OCI-LY7 (cell line): ENCODE measurements around the gene ZFP42. TPM values are rescaled to one million over a fixed set of nuclear protein-coding genes. Genes with fewer than 3 reads are reported as not detected.

ENCODE experiments used
- BruUV-seq: library from RNA; stranded (reverse); fragments of 400-500 nt; replicated peaks from 2 replicates; lab custom pipeline; 2021; lab: Mats Ljungman, UMichigan
- CTCF ChIA-PET: fragments of 300-600 bp; sonication (Branson Sonifier 250); formaldehyde crosslinking; loops from one replicate; lab custom pipeline; 2022; ENCODE audit warnings: antibody characterized with exemption; ENCODE audit not compliant: unreplicated experiment; lab: Charles Lee
- POLR2A ChIA-PET: fragments of 300-600 bp; sonication (Branson Sonifier 250); formaldehyde crosslinking; loops from one replicate; lab custom pipeline; 2022; ENCODE audit warnings: antibody characterized with exemption; lab: Charles Lee
- DNase-seq: peaks from one replicate; pipeline ENCODE4 v3.0.0-alpha.2; 2015; ENCODE audit warnings: low spot score
- H2AFZ ChIP-seq: fragments of 200-600 bp; sonication (generic), shearing (Covaris generic); 2 replicates; pipeline ENCODE4 v1.6.1; 2014; ENCODE audit warnings: mild to moderate bottlenecking, antibody characterized with exemption, low read length, moderate library complexity
- H3K27ac ChIP-seq: fragments of 200-600 bp; sonication (generic); 2 replicates; pipeline ENCODE4 v1.5.1; 2014; ENCODE audit warnings: mixed run types, low read depth, mild to moderate bottlenecking, moderate library complexity, low read length, inconsistent platforms; ENCODE audit not compliant: poor library complexity, severe bottlenecking
- H3K36me3 ChIP-seq: fragments of 200-600 bp; sonication (generic); 2 replicates; pipeline ENCODE4 v1.6.1; 2014; ENCODE audit warnings: mild to moderate bottlenecking, antibody characterized with exemption, low read length, moderate library complexity, mixed read lengths; ENCODE audit not compliant: insufficient read depth
- H3K4me1 ChIP-seq: fragments of 200-600 bp; sonication (generic); 2 replicates; pipeline ENCODE4 v1.5.1; 2014; ENCODE audit warnings: mild to moderate bottlenecking, low read length; ENCODE audit not compliant: insufficient read depth, poor library complexity, severe bottlenecking
- H3K4me2 ChIP-seq: fragments of 200-600 bp; sonication (generic); 2 replicates; pipeline ENCODE4 v1.6.1; 2014; ENCODE audit warnings: mild to moderate bottlenecking, low read length
- H3K4me3 ChIP-seq: fragments of 200-600 bp; sonication (generic); 2 replicates; pipeline ENCODE4 v1.5.1; 2014; ENCODE audit warnings: mild to moderate bottlenecking, low read depth, low read length; ENCODE audit not compliant: poor library complexity, severe bottlenecking
- H3K79me2 ChIP-seq: fragments of 200-600 bp; sonication (generic); 2 replicates; pipeline ENCODE4 v1.6.1; 2016; ENCODE audit warnings: low read depth, mild to moderate bottlenecking, low read length, moderate library complexity, mixed read lengths; ENCODE audit not compliant: insufficient read depth
- H3K9me2 ChIP-seq: fragments of 200-600 bp; sonication (generic); 2 replicates; pipeline ENCODE4 v1.6.1; 2016; ENCODE audit warnings: mild to moderate bottlenecking, low read length, mixed read lengths; ENCODE audit not compliant: insufficient read depth
- H3K9me3 ChIP-seq: fragments of 200-600 bp; sonication (generic); 2 replicates; pipeline ENCODE4 v1.6.1; 2014; ENCODE audit warnings: mild to moderate bottlenecking, mixed run types, low read length, mixed read lengths
- H4K20me1 ChIP-seq: fragments of 200-600 bp; sonication (generic); 2 replicates; pipeline ENCODE4 v1.6.1; 2014; ENCODE audit warnings: mild to moderate bottlenecking, antibody characterized with exemption, low read length, moderate library complexity, mixed read lengths; ENCODE audit not compliant: insufficient read depth
- EZH2phosphoT487 ChIP-seq: fragments of 200-600 bp; sonication (generic); IDR thresholded peaks from 2 replicates; pipeline ENCODE4 v1.6.1; 2018; ENCODE audit warnings: low read depth, borderline replicate concordance, mild to moderate bottlenecking, mixed run types, antibody characterized with exemption, low read length, moderate library complexity, mixed read lengths
- intact Hi-C: fragments of 100-400 bp; cut with micrococcal nuclease; formaldehyde crosslinking; loops from one replicate; pipeline ENCODE4 v1.10.0; 2022; ENCODE audit not compliant: unreplicated experiment
- total RNA-seq, 2 experiments: library from RNA; depleted of rRNA in 1 of 2; stranded (reverse); fragments of >200 nt in 1 of 2; shearing (Covaris generic) in 1 of 2; gene quantifications; 2 replicates each; pipeline ENCODE4 v1.2.3, GENCODE V29; 2014 to 2022
- TF ChIP-seq, protein P1 (sequence below): fragments of 200-600 bp; sonication (generic); conservative IDR thresholded peaks from 2 replicates; pipeline ENCODE4 v1.5.1; 2014; ENCODE audit warnings: mild to moderate bottlenecking, antibody characterized with exemption, low read length, moderate library complexity, mixed read lengths

ZFP42 gene
- total RNA-seq, 2 experiments from 2014 or later = not detected

DNA sequence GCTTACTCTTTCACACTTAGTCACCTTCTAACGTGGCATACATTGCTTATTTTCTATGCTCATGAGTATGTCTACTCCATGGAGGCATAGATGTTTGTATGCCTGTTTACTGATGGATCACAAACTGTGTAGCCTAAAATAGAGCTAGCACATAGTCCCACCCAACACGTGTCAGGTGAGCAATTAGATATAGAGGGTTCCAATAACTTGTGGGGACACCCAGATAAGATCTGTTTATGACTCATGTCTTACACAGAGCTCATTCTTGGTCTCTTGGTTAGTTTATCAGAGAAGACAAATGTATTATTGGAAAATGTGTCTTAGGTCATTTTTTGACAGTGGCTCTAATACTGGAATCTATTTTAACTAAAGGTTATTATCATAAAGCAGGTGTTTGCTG, 6.8 kb downstream of the ZFP42 start:
- Histone ChIP-seq H3K9me2 (no peaks in the 10 kb centered on the region), H3K36me3 (no peaks in the 10 kb centered on the region), H3K27ac (no peak overlapping the region), H2AFZ (no peak overlapping the region), H3K79me2 (no peaks in the 10 kb centered on the region), H3K4me1 (no peaks in the 10 kb centered on the region), H4K20me1 (no peaks in the 10 kb centered on the region), H3K9me3 (no peaks in the 10 kb centered on the region), H3K4me3 (no peak overlapping the region), H3K4me2 (no peak overlapping the region)
- no peak for DNase-seq
- no TSS peak for BruUV-seq
- TF ChIP-seq, protein P1, sequence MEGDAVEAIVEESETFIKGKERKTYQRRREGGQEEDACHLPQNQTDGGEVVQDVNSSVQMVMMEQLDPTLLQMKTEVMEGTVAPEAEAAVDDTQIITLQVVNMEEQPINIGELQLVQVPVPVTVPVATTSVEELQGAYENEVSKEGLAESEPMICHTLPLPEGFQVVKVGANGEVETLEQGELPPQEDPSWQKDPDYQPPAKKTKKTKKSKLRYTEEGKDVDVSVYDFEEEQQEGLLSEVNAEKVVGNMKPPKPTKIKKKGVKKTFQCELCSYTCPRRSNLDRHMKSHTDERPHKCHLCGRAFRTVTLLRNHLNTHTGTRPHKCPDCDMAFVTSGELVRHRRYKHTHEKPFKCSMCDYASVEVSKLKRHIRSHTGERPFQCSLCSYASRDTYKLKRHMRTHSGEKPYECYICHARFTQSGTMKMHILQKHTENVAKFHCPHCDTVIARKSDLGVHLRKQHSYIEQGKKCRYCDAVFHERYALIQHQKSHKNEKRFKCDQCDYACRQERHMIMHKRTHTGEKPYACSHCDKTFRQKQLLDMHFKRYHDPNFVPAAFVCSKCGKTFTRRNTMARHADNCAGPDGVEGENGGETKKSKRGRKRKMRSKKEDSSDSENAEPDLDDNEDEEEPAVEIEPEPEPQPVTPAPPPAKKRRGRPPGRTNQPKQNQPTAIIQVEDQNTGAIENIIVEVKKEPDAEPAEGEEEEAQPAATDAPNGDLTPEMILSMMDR = no peak
- no peak for TF ChIP-seq EZH2phosphoT487
- CTCF ChIA-PET = no interaction called here
- POLR2A ChIA-PET = no interaction called here
- intact Hi-C loops = no loop called here

DNA sequence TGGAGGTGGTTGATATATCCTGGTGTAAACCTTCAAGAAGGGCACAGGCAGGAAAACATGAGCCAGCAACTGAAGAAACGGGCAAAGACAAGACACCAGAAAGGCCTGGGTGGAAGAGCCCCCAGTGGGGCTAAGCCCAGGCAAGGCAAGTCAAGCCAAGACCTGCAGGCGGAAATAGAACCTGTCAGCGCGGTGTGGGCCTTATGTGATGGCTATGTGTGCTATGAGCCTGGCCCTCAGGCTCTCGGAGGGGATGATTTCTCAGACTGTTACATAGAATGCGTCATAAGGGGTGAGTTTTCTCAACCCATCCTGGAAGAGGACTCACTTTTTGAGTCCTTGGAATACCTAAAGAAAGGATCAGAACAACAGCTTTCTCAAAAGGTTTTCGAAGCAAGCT, 7.2 kb downstream of the ZFP42 start:
- Histone ChIP-seq H2AFZ (no peak overlapping the region), H3K79me2 (no peaks in the 10 kb centered on the region), H3K4me3 (no peak overlapping the region), H4K20me1 (no peaks in the 10 kb centered on the region), H3K4me1 (no peaks in the 10 kb centered on the region), H3K36me3 (no peaks in the 10 kb centered on the region), H3K27ac (no peak overlapping the region), H3K4me2 (no peak overlapping the region), H3K9me3 (no peaks in the 10 kb centered on the region), H3K9me2 (no peaks in the 10 kb centered on the region)
- no peak for DNase-seq
- BruUV-seq = no TSS peak
- POLR2A ChIA-PET = no interaction called here
- TF ChIP-seq, protein P1 = no peak
- TF ChIP-seq EZH2phosphoT487 = no peak
- CTCF ChIA-PET = no interaction called here
- intact Hi-C loops = no loop called here

DNA sequence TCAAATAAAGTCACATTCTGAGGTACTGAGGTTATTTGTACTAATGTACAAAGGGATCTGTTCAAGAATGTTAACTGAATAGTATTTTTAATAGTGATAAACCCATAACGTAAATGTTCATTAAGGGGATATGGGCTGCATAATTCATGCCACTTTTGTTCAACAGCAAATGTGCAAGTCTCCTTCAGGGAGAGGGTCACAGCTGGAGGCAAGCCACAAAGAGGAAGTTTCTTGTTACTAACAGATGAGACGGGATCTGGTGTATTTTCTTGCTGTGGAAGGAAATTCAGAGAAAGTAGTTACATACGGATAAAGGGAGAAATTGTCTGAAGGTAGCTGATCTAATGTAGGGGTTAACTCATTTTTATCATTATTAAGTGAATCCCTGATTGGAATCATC, 10.0 kb downstream of the ZFP42 start:
- POLR2A ChIA-PET = no interaction called here
- intact Hi-C loops = no loop called here

More for the DNA sequence above, 10.0 kb downstream of the ZFP42 start:
- Histone ChIP-seq H3K4me1 (no peaks in the 10 kb centered on the region), H3K36me3 (no peaks in the 10 kb centered on the region), H4K20me1 (no peaks in the 10 kb centered on the region), H3K79me2 (no peaks in the 10 kb centered on the region), H3K4me3 (no peak overlapping the region), H3K9me2 (no peaks in the 10 kb centered on the region), H3K4me2 (no peak overlapping the region), H3K27ac (no peak overlapping the region), H2AFZ (no peak overlapping the region), H3K9me3 (no peaks in the 10 kb centered on the region)
- DNase-seq = no peak
- CTCF ChIA-PET = no interaction called here
- BruUV-seq = no TSS peak
- TF ChIP-seq, protein P1 = no peak
- no peak for TF ChIP-seq EZH2phosphoT487
